CD4-positive, alpha-beta T cell treated with Interleukin-6 at 100 ng/mL for 8 hours (primary cell): ENCODE data around the gene QPCTL.
"Not testable (repeated sequence)": the region's sequence is repeated elsewhere in the genome, so short reads cannot be mapped to it uniquely, and the experiment has no call there.

Source experiments
- DNase-seq: peaks from one replicate; pipeline ENCODE4 v3.0.0-alpha.2; 2020; ENCODE audit warnings: mixed read lengths, low spot score

Gene QPCTL

DNA sequence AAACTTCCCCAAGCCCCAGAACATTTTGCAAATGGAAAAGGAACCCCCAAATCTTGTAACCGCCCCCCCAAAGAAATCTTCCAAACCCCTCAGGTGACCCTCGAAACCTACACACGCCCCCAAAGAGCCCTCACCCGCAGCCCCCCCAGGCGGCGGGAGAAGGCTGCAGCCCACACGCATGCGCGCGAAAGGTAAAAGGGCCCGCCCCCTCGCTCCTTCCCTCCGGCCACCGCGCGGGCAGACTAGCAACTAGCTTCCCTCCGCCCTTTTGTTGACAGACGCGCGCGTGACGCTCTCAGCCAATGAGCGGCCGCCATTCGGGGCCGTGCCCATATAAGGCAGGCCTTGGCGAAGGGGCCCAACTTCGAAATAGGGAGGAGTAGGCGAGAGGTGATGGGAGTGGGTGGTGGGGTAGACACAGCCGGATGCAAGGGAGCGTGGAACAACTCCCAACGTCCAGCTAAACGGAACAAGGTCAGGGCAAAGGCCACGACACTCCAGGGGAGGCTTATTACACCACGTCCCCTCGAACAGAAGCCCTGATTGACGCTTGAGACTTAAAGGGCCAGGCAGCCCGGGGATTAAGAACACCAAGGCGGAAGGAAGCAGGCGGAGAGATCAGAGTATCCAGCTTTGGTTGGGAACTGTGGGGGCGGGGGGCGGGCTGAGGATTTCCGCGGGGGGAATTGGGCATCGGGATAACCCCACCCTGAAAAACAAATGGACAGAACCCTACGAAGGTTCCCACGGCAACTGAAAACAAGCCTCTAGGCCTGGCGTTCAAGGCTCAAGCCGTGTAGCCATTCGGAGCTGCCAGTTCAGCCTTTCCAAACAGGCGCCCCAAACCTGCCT lies 24.9 kb downstream of the QPCTL start:
- DNase-seq = peak; percentile 98

- no peak for DNase-seq
Measured at GRCh38 chr19:45717983-45718650, 25.7 kb downstream of the QPCTL start.

DNA sequence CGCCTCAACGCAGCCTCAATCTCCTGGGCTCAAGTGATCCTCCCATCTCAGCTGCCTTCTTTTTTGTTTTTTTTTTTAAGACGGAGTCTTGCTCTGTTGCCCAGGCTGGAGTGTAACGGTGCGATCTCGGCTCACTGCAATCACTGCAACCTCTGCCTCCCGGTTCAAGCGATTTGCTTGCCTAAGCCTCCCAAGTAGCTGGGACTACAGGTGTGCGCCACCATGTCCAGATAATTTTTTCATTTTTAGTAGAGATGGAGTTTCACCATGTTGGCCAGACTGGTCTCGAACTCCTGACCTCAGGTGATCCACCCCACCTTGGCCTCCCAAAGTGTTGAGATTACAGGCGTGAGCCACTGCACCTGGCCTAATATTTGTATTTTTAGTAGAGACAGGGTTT lies 27.6 kb downstream of the QPCTL start:
- DNase-seq = not testable (repeated sequence)

- not testable (repeated sequence) for DNase-seq
Measured at GRCh38 chr19:45728683-45729082, 36.2 kb downstream of the QPCTL start.

DNA sequence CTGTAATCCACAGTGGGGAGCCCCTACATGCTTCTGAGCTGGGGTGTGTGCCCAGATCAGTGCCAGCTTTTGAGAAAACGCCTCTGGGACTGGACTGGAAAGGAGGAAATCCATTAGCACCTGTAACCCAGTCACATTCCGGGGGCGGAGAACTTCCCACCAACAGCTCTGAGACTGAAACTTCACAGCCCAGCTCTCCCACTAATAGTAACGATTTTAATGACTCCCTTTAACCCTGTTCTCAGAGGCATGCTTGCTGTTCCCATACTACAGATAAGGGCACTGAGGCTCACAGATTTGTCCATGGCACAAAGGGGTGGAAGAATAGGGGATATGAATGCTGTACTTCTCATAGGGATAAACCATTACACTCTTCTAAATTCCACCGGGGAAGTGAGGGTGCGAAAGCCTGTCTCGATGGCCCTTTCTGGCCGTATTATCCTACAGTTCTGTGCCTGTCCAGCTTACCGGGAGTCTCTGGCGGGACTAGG lies 37.4 kb downstream of the QPCTL start:
- no peak for DNase-seq

GRCh38 chr19:45730368-45731288 lies 38.2 kb downstream of the QPCTL start, which contains the start of gene FBXO46:
TSS of gene FBXO46 (minus strand) at chr19:45730896. CDS start at chr19:45713495, 17,401 bp downstream.
- peak; percentile 93 for DNase-seq

DNA sequence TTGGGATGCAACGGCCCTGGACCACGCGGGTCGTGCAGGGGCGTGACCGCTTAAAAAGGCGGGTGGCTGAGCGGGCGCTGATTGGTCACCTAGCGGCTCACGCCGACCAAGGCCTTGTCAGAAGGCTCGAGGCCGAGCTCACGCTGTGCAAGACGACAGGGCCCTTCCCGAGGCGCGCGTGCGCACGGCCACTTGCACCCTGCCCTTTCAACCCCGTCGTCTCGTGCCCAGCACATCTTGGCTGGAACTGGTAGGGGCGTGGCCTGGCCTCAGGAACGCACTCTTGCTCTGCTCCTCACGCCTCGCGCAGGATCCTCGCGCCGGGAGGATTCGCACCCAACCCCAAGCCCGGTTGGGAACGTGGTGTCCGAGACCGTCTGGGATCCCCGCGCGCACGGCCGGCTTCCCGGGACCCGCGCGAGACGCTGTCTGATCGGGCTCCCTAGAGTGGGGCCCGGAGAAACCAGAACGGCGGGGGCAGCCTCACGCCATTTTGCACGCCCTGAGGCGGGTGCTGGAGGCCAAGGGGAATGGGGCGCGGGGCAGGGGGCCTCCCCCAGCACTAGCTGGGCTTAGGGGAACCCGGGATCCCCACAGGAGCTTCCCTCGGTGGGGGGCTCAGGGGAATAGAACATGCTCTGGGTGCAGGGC lies 40.8 kb downstream of the QPCTL start, which contains the start of gene MEIOSIN:
Gene MEIOSIN (plus strand): TSS at position 280 of the 651 bp plus-strand sequence. CDS start 1,938 bp downstream, outside the sequence.
- no peak for DNase-seq

DNA sequence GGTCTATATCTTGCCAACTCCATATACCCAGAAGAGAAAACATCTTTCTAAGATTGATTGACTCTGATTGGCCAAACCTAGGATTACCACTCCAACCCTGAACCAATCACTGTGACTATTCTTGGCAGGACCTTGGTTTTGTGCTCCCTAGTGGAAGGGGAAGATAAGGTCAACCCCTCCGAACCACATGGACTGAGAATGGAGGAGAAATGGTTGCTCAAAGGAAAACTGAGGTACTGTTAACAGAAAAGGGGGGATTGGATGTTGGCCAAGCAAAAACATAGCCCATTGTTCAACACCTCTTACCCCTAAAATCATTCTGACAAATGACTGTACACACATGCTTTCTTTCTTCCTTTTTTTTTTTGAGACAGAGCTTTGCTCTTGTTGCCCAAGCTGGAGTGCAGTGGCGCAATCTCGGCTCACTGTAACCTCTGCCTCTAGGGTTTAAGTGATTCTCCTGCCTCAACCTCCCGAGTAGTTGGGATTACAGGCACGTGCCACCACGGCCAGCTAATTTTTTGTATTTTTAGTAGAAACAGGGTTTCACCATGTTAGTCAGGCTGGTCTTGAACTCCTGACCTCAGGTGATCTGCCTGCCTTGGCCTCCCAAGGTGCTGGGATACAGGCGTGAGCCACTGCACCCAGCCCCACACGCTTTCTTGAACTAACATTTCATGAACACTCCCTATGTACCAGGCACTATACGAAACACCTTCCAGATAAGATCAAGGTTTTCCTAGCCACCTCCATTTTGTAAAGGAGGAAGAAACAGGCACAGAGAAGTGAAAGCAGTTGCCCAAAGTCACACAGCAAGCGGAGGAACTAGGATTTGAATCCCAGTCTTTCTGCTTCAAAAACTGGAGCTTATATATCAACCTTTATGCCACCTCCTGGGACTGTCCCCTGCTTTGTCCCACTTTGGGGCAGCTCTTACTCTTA lies 47.3 kb downstream of the QPCTL start:
- DNase-seq = no peak

- DNase-seq = no peak
Measured at GRCh38 chr19:45742969-45743368, 50.5 kb downstream of the QPCTL start.

- no peak for DNase-seq
Measured at GRCh38 chr19:45745606-45746005, 53.1 kb downstream of the QPCTL start.

DNA sequence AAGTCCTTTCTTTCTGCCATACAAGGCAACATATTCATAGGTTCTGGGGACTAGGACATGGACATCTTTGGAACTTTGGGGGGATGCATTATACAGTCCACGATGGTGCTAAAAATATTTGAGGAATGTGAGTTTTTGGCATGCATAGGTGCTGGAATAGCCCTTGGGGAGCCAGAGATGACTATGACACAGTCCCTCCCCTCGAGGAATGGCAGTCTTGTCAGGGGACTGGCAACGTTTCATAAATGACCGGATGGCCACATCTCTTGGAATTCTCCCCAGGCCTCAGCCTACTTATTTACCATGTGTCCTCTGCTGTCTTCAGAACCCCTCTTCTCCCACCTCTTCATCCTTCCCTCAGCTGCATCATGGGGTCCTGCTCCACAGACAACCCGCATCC lies 54.4 kb downstream of the QPCTL start:
- DNase-seq = no peak

GRCh38 chr19:45747513-45747912 lies 55.0 kb downstream of the QPCTL start:
- DNase-seq = no peak

DNA sequence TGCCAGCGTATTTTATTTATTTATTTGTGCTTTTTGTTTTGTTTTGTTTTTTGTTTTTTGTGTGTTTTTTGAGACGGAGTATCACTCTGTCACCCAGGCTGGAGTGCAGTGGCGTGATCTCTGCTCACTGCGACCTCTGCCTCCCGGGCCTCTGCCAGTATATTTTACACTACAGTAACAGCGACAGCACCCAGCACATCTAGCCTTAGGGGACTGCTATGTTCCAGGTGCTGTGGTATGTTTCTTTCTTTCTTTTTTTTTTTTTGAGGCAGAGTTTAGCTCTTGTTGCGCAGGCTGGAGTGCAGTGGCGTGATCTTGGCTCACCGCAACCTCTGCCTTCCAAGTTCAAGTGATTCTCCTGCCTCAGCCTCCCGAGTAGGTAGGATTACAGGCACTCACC lies 59.0 kb downstream of the QPCTL start:
- DNase-seq = not testable (repeated sequence)

- DNase-seq = no peak
Measured at GRCh38 chr19:45752639-45753038, 60.2 kb downstream of the QPCTL start.

DNA sequence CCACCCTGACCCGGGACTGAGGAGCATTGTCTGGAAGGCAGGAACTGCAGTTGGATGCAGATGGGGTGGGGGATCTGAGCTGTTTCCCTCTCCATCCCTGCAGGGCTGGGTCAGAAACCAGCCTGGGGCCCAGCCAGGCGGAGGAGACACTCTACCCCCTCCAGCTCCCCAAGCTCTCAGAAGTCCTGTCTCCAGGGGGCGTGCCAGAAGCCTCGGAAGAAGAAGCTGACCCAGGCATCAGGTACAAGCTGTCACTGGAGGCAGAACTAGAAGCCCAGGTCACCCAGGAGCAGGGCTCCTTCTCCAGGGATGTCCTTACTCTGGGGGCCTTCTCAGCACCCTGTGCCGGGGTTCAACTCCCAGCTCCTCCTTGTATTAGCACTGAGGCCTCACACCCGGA lies 61.1 kb downstream of the QPCTL start:
- no peak for DNase-seq
